Cardiac fibroblast (primary cell): Measurements from ENCODE around the gene FBXW8.

ENCODE experiments used
- DNase-seq, 2 donors: peaks; one replicate each; pipeline versions ENCODE4 v3.0.0 to v3.0.0-alpha.2; 2010; ENCODE audit warnings: low read depth in 2 of 2
- H3K4me3 ChIP-seq, 2 donors: replicated peaks in 1 of 2; 1 replicate in 1 of 2; 2 replicates in 1 of 2; pipeline ENCODE4 v1.5.1; 2011; ENCODE audit warnings: low read depth in 2 of 2, low read length in 2 of 2, mild to moderate bottlenecking in 2 of 2, moderate library complexity in 1 of 2
- CTCF ChIP-seq: IDR thresholded peaks from one replicate; pipeline ENCODE4 v1.5.1; 2011; ENCODE audit warnings: low read depth, mild to moderate bottlenecking, low read length, inconsistent platforms

FBXW8 gene

DNA sequence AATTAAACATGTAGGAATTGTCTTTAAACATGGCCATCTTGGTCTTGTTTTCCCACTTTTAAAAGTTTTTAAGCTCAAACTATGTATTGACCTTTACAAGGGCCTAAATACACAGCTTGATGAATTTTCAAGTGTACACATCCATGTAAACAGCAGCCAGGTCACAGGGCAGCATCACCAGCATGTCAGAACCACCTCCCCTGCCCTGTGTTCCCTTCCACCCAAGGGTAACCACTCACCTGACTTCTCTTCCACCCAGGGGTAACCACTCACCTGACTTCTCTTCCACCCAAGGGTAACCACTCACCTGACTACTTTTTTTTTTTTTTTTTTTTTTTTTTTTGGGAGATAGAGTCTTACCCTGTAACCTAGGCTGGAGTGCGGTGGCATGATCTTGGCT lies 4.6 kb downstream of the FBXW8 start:
- H3K4me3 ChIP-seq = no peak overlapping the region
- no peak for TF ChIP-seq CTCF
- no peak for DNase-seq

DNA sequence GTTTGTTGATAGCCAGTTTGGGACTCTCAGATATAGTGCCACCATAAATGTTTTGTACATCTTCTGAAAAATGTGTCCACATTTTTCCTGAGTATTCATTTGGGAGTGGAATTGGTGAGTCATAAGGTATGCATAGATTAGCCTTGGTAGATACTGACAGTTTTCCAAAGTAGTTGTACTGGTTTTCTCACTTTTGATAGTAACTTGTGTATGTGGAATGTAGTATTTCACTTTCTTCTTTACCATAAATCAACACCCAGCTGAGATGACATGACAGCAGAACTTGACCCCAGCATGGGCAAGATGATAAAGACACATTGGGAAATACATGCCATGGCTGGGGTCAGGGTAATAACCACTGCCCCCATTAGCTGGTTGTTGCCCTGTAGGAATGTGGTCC lies 5.4 kb downstream of the FBXW8 start:
- peak; percentile 27 to 56 for DNase-seq
- TF ChIP-seq CTCF = no peak
- H3K4me3 ChIP-seq = no peak overlapping the region

DNA sequence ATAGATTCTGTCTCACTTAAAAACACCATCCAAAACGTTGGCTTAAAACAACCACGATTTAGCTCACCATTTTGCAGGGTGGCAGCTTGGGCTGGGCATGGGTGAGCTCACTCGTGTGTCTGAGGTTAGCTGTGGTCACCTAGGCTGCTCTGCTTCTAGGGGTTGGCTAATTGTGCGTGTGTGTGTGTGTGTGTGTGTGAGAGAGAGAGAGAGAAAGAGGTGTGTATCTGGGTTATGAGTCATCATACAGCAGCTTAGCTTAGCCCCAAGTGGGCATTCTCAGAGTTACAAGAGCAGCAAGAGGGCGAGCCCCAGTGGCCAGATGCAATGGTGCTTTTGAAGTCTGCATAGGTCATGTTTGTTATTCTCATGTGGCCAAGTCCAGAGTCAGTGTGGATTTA lies 6.0 kb downstream of the FBXW8 start:
- TF ChIP-seq CTCF = peak; percentile 3
- peak; percentile 73 to 82 for DNase-seq
- H3K4me3 ChIP-seq = no peak overlapping the region

- no peak for DNase-seq
- no peak for TF ChIP-seq CTCF
- H3K4me3 ChIP-seq = no peak overlapping the region
These were observed 7.7 kb downstream of the FBXW8 start for GRCh38 chr12:116918464-116918863.

DNA sequence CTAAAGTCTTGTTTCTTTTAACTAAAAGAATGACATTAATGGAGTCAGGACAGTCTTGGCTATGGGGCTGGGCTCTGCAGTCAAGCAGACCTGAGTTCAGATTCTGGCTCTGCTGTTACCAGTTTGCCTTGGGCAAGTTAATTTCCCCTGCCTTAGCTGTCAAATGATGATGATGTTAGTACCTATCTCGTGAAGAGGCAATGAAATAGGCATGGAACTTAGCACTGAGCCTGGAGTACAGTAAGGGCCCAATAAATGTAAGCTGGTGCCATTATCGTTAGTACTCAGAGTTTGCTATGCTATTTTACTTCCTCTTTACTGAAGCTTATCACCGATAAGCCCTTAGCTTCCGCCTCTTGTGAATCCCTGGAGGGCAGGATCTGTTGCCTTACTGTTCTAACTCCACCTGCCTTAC lies 8.5 kb downstream of the FBXW8 start:
- no peak overlapping the region for H3K4me3 ChIP-seq
- no peak for DNase-seq
- TF ChIP-seq CTCF = no peak

DNA sequence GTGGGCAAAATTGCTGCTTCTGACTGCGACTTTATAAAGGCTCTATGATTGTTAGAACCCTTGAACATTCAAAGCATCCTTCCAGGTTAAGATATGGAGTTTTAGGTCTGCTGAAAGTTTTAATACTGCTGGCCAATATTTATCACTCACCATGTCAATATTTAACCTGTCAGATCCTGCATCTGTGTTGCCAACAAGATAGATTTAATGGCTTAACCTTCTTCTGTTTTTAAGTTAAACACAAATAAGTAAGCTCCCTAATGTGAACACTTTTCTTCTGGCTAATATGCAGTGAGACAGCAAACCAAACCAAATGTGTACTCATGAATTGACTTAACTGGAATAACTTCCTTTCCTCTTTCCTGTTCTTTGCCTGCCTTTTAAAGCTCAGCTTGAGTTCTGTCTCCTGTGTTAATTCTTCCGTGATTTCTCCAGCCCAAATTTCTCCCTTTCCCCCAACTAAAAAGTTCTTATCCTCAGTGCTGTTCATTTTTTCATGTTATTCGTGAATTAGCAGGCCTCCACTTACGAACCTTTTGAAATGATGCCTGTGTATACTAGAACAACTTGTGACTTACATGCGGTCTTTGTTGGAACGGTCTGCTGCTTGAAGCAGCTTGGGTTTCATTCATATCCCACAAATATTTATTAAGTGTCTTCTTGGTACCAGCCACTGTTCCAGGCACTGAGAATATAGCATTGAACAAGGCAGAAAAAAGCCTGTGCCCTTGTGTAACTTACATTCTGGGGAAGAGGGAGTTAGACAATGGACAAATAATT lies 9.1 kb downstream of the FBXW8 start:
- H3K4me3 ChIP-seq = no peak overlapping the region
- no peak for TF ChIP-seq CTCF

GRCh38 chr12:116920939-116921338 lies 10.2 kb downstream of the FBXW8 start:
- TF ChIP-seq CTCF = no peak
- H3K4me3 ChIP-seq = no peak overlapping the region
- DNase-seq = no peak

More for the DNA sequence above, 9.1 kb downstream of the FBXW8 start:
- no peak for DNase-seq
